Uterus (tissue), 4 donors: Measurements from ENCODE around the gene PTCH2. TPM values are rescaled to one million over a fixed set of nuclear protein-coding genes. Genes with fewer than 3 reads are reported as not detected.
A peak's percentile ranks its signal among the peaks of the same experiment; 100 is the strongest.

Source experiments
- DNase-seq, 2 donors: peaks; one replicate each; pipeline ENCODE4 v3.0.0-alpha.2; 2019 to 2020
- H3K27ac ChIP-seq, 2 donors: fragments of 200-600 bp; sonication (generic); 1 replicate in 1 of 2; 2 replicates in 1 of 2; pipeline ENCODE4 v1.5.1; 2016 to 2018
- H3K27me3 ChIP-seq, 2 donors: fragments of 200-600 bp; sonication (generic); one replicate each; pipeline ENCODE4 v1.5.1; 2018 to 2019; ENCODE audit warnings: control low read depth in 1 of 2
- H3K36me3 ChIP-seq, 2 donors: fragments of 200-600 bp; sonication (generic); one replicate each; pipeline ENCODE4 v1.5.1; 2019; ENCODE audit warnings: control low read depth in 1 of 2
- H3K4me1 ChIP-seq, 2 donors: fragments of 200-600 bp; sonication (generic); one replicate each; pipeline ENCODE4 v1.5.1; 2018 to 2019; ENCODE audit warnings: control low read depth in 1 of 2
- H3K4me3 ChIP-seq, 2 donors: fragments of 200-600 bp; sonication (generic); 1 replicate in 1 of 2; 2 replicates in 1 of 2; pipeline ENCODE4 v1.5.1; 2018 to 2019; ENCODE audit warnings: mild to moderate bottlenecking in 1 of 2
- H3K9me3 ChIP-seq, 2 donors: fragments of 200-600 bp; sonication (generic); one replicate each; pipeline ENCODE4 v1.5.1; 2019; ENCODE audit warnings: control low read depth in 1 of 2
- POLR2A ChIP-seq, 2 donors: fragments of 450-650 bp; IDR thresholded peaks; one replicate each; pipeline ENCODE4 v1.6.1; 2016; ENCODE audit warnings: antibody characterized with exemption in 2 of 2, mild to moderate bottlenecking in 1 of 2, moderate library complexity in 1 of 2
- intact Hi-C: fragments of 100-400 bp; cut with DNase I; formaldehyde crosslinking; loops from one replicate; pipeline ENCODE4 v1.15.1; 2023; ENCODE audit warnings: low total_unique reads
- total RNA-seq, 4 donors: library from RNA; depleted of rRNA in 3 of 4; stranded (reverse); fragments of >200 nt in 3 of 4; gene quantifications; one replicate each; pipeline versions ENCODE4 v1.1.0 to v1.2.4, GENCODE V29; 2014 to 2023
- TF ChIP-seq, protein P1 (sequence below), 4 experiments: fragments of 200-600 bp in 2 of 4; fragments of 450-650 bp in 2 of 4; sonication (generic) in 2 of 4; IDR thresholded peaks; one replicate each; pipeline ENCODE4 v1.5.1; 2016 to 2019; ENCODE audit warnings: antibody characterized with exemption in 4 of 4, mild to moderate bottlenecking in 2 of 4, moderate library complexity in 1 of 4
- donor health status: DM: yes; HTN: yes; CAD: no.

The PTCH2 gene
- total RNA-seq, 4 donors from 2014 or later: 3.1 to 8.1 (median 5.4) TPM

DNA sequence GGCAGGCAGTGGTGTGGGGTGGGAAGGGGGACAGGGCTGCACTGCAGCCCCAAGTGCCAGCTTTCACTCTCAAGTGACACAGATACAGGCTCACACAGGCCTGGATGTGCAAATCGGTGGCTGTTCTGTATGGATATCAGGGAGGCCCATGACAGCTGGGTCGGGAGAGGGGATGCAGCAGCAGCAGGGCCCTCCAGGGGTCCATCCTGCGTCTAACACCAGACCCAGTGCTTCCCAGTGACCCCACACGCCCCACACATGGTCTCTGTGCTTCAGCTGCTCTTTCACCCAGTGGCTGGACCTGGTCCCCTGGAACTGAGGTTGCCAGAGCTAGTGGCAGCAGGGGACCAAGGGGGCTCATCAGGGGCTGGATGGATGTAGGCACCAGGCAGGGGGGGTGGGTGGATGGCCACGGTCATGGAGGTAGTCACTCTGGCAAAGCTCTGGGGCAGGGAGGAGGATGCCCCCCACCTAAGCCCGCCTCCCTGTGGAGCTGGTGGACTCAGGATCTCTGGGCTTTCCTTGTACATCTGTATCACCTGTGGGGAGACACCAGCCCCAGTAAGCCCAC, 20.8 kb downstream of the PTCH2 start:
- no peaks in the 10 kb centered on the region for H3K9me3 ChIP-seq
- H3K4me1 ChIP-seq: peaks cover 0 to 3% of the 10 kb centered on the region in 2 donors
- no peaks in the 10 kb centered on the region for H3K36me3 ChIP-seq
- no peaks in the 10 kb centered on the region for H3K27me3 ChIP-seq
- DNase-seq: no peak
- TF ChIP-seq, protein P1, sequence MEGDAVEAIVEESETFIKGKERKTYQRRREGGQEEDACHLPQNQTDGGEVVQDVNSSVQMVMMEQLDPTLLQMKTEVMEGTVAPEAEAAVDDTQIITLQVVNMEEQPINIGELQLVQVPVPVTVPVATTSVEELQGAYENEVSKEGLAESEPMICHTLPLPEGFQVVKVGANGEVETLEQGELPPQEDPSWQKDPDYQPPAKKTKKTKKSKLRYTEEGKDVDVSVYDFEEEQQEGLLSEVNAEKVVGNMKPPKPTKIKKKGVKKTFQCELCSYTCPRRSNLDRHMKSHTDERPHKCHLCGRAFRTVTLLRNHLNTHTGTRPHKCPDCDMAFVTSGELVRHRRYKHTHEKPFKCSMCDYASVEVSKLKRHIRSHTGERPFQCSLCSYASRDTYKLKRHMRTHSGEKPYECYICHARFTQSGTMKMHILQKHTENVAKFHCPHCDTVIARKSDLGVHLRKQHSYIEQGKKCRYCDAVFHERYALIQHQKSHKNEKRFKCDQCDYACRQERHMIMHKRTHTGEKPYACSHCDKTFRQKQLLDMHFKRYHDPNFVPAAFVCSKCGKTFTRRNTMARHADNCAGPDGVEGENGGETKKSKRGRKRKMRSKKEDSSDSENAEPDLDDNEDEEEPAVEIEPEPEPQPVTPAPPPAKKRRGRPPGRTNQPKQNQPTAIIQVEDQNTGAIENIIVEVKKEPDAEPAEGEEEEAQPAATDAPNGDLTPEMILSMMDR (IDR thresholded peaks at IDR 0.05): no peak
- TF ChIP-seq POLR2A (IDR thresholded peaks at IDR 0.05): no peak
- intact Hi-C loops: no loop called here
- H3K27ac ChIP-seq: no peak overlapping the region
- no peak overlapping the region for H3K4me3 ChIP-seq

DNA sequence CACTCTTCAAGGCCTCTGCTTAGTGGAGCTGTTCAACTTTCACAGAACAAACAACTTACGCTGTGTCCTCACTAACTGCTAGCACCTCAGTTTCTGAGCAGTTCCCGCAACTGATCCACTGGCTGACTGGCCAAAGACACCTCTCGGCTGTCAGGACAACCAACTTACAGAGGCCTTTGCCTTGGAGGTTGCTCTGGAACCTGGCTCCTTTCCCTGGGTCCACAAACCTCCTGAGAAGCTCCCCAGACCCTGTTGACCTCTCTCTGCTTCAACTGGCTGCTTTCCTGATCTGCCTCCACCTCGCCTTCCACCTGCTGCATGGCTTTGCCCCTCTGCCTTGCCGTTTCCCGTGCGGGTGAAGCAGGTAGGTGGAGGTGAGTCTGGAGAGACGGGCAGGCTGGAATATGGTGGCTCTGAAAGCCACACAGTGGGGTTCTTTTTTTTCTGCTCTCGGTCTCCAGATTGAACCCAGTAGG, 21.8 kb downstream of the PTCH2 start:
- Histone ChIP-seq H3K9me3 (no peaks in the 10 kb centered on the region), H3K27ac (peak overlapping the region; percentile 94 to 99), H3K36me3 (no peaks in the 10 kb centered on the region), H3K4me1 (peaks cover 0 to 3% of the 10 kb centered on the region in 2 donors), H3K27me3 (no peaks in the 10 kb centered on the region), H3K4me3 (no peak overlapping the region)
- DNase-seq: no peak
- TF ChIP-seq, protein P1 (IDR thresholded peaks at IDR 0.05): no peak
- TF ChIP-seq POLR2A (IDR thresholded peaks at IDR 0.05): no peak
- intact Hi-C loops: no loop called here

DNA sequence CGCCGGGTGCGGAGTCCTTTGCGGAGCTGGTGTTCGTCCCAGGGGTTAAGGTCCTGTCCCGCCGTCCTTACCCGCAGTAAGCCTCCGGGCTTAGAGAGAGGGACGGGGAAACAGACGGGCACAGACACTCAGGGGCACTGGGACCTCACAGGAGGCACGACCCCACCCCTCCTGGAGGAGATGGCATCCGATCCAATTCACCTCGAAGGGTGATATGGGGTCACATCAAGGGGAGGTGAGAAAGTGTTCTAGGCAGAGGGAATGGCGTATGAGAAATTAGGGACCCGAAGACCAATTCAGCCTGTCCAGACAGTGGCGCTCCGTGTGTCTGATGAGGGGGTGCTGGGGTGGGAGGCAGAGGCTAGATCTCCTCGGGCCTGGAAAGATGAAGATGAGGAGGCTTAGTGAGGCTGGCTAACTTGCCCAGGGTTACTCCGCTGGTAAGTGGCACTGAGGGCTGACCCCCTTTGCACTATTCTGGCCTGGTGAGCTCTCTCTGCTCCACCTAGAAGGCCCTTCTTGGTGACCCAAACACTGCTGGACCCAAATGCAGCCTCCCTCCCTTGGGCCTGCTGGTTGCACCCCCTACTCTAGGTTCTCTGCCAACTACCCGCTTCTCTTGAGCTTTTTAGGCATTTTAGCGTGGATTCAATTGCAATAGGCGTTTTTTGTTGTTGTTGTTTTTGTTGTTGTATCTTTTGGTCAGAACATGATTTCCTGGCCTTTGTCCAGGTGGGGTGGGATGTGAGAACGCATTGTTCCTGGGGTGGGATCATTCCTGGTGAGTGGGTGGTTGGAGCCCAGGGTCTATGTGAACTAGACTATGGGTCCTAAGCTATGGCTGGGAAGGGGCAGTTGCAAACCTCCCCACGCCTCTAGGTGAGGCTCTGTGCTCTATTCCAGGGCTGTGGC, 22.5 kb downstream of the PTCH2 start:
- H3K4me1 ChIP-seq: peaks cover 0 to 3% of the 10 kb centered on the region in 2 donors
- H3K9me3 ChIP-seq: no peaks in the 10 kb centered on the region
- intact Hi-C loops: no loop called here
- H3K27me3 ChIP-seq: no peaks in the 10 kb centered on the region
- H3K36me3 ChIP-seq: no peaks in the 10 kb centered on the region
- peak overlapping the region; percentile 94 to 99 for H3K27ac ChIP-seq
- DNase-seq: no peak
- TF ChIP-seq, protein P1 (IDR thresholded peaks at IDR 0.05): no peak
- no peak for TF ChIP-seq POLR2A (IDR thresholded peaks at IDR 0.05)
- H3K4me3 ChIP-seq: peak overlapping the region; percentile 53 to 71

DNA sequence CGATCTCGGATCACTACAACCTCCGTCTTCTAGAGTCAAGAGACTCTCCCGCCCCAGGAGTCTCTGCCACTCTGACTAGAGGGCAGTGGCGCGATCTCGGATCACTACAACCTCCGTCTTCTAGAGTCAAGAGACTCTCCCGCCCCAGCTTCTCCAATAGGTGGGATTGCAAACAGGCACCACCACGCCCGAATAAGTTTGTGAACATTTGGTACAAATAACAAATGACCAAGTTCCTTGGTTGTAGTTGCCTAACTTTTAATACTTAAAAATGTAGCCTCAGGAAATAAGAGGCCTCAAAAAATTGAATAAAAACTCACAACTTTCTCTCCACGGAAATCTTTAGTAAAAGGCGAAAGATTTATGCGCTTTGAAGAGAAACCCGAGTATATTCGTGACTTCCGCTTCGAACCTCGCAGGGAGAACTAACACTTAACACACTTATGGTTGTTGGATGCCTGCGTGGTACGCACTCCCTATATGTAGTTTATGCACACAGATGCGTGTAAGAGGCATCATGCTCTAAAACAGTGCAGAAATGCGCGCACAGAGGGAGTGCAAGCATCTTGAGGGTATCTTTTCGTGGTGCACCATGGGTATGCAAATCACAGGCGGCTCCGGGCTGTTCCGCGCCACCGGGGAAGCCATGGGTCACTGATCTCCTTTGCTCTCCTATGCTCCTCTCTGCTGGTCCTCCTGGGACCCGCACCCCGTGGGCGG, 23.3 kb downstream of the PTCH2 start:
- no peaks in the 10 kb centered on the region for H3K27me3 ChIP-seq
- intact Hi-C loops: no loop called here
- peak; percentile 78 to 83 for DNase-seq
- H3K9me3 ChIP-seq: no peaks in the 10 kb centered on the region
- peak overlapping the region; percentile 94 to 99 for H3K27ac ChIP-seq
- TF ChIP-seq, protein P1 (IDR thresholded peaks at IDR 0.05): peak in 2 of 4 experiments; percentile 5 to 24
- TF ChIP-seq POLR2A (IDR thresholded peaks at IDR 0.05): peak; percentile 67 to 76
- peak overlapping the region; percentile 53 to 71 for H3K4me3 ChIP-seq
- no peaks in the 10 kb centered on the region for H3K36me3 ChIP-seq
- H3K4me1 ChIP-seq: peaks cover 0 to 3% of the 10 kb centered on the region in 2 donors
